ENCODE measurements around the gene LENG1. TPM values are rescaled to one million over a fixed set of nuclear protein-coding genes. Genes with fewer than 3 reads are reported as not detected.

LENG1 gene
- total and polyA plus RNA-seq, 7 donors: 5.8 to 19.6 (median 10.2) TPM

DNA sequence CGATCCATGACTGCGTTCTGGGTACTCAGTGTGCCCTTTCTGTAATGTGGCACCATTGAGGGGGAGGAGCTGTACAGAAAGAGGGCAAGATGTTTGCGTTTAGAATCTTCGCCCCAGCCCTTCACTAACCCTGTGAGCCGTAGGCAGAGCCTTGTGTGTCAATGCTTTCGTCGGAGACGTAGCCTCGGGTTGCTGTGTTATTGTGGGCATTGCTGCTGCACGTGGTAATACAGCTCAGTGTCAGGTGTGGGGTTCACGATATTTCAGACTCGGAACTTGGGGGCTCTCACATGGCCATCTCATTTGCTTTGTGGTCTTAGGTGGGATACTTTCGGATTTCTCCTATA is 47.3 kb upstream of the LENG1 start:
- H3K4me3 ChIP-seq: peak overlapping the region; percentile 18
- intact Hi-C loops (cut with DNase I): no loop called here
- H3K9me3 ChIP-seq: no peaks in the 10 kb centered on the region
- no peak overlapping the region for H3K27ac ChIP-seq
- H3K27me3 ChIP-seq (ENCODE audit: insufficient read depth in 3 of 3, low read length in 2 of 3): no peaks in the 10 kb centered on the region
- H3K36me3 ChIP-seq (ENCODE audit: insufficient read depth in 1 of 2, low read depth in 1 of 2): peaks cover 24 to 70% of the 10 kb centered on the region in 2 donors
- peaks cover 78% of the 10 kb centered on the region for H3K4me1 ChIP-seq
- ATAC-seq (no peak), DNase-seq (no peak)
- TF ChIP-seq CTCF (IDR thresholded peaks at IDR 0.05): no peak
- WGBS, 3 donors: 77 to 86% (median 80%) methylated on average over 13 of the region's 13 CpGs

DNA sequence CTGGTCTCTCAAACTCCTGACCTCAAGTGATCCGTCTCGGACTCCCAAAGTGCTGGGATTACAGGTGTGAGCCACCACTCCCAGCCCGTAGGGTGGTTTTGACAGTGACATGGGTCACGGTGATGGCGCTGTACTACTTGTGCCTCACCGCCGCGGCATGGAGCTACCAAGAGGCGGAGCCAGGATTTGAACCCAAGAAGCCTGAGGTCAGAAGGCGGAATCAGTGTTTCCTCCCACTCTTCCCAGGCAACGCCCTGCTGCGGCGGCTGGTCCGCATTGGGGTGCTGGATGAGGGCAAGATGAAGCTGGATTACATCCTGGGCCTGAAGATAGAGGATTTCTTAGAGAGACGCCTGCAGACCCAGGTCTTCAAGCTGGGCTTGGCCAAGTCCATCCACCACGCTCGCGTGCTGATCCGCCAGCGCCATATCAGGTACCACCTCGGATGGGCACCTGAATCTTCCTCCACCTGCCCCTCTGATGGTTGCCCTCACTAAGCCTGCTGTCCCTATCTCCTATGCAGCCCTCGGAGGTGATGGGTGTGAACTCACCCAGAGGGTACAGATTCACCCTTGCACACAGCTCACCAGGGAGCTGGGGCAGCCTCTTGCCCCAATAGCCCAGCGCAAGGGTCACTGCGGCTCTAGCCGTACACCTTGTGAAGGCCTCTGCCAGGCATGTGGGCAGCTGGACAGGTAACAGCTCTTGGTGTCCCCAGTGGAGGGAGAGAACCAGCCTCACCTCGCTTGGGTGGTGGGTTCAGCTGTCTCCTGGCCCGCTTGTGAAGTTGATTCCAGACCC is 46.7 kb upstream of the LENG1 start:
- DNase-seq (no peak), ATAC-seq (no peak)
- intact Hi-C loops (cut with DNase I): no loop called here
- Histone ChIP-seq H3K9me3 (no peaks in the 10 kb centered on the region), H3K4me1 (peaks cover 81% of the 10 kb centered on the region), H3K36me3 (ENCODE audit: insufficient read depth in 1 of 2, low read depth in 1 of 2) (peaks cover 24 to 75% of the 10 kb centered on the region in 2 donors), H3K27ac (peak overlapping the region; percentile 2), H3K4me3 (peak overlapping the region; percentile 18), H3K27me3 (ENCODE audit: insufficient read depth in 3 of 3, low read length in 2 of 3) (no peaks in the 10 kb centered on the region)
- no peak for TF ChIP-seq CTCF (IDR thresholded peaks at IDR 0.05)
- WGBS, 3 donors: 87 to 93% (median 89%) methylated on average over 27 of the region's 27 CpGs

DNA sequence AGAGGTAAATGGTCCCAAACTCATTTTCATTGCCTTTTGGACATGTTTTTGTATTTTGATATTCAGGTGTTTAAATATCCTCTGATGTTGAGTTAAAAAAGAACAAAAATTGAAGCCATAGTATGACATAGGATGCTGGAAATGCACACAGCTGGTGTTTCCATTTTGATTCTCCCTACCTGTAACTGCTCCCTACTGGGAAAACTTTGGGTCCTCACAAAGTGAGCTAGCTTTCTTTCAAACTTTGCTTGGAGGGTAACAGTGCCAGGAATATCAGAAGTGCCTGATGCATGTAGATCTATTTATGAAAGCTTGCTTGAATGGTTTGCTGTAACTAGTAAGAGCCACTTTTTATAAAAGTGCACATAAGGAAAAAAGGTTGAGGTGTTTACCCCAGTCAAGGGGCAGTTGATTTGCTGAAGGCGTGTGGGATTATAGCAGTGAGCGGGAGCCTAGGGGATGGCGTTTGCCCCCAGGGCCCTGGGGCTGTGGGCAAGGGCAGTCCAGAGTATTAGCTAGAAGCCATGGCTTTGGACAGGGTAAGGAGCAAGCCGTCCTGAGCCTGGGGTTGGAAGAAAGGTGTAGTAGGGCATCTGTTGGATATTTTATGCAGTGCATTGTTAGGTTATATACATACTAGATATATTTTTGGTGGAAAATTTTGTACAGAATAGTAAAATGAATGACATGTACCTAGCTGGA is 45.4 kb upstream of the LENG1 start:
- 72 to 80% (median 74%) methylated on average over 4 of the region's 4 CpGs for WGBS, 3 donors
- H3K27ac ChIP-seq: peak overlapping the region; percentile 2
- intact Hi-C loops (cut with DNase I): no loop called here
- peak overlapping the region; percentile 80 for H3K4me3 ChIP-seq
- H3K4me1 ChIP-seq: peaks cover 80% of the 10 kb centered on the region
- H3K27me3 ChIP-seq (ENCODE audit: insufficient read depth in 3 of 3, low read length in 2 of 3): no peaks in the 10 kb centered on the region
- peaks cover 24 to 76% of the 10 kb centered on the region in 2 donors for H3K36me3 ChIP-seq (ENCODE audit: insufficient read depth in 1 of 2, low read depth in 1 of 2)
- no peak for ATAC-seq
- no peak for TF ChIP-seq CTCF (IDR thresholded peaks at IDR 0.05)
- DNase-seq: no peak
- no peaks in the 10 kb centered on the region for H3K9me3 ChIP-seq

- peak in 1 of 4 donors; percentile 24 for ATAC-seq
- Histone ChIP-seq H3K4me3 (peak overlapping the region; percentile 80), H3K27me3 (ENCODE audit: insufficient read depth in 3 of 3, low read length in 2 of 3) (no peaks in the 10 kb centered on the region), H3K27ac (peak overlapping the region; percentile 86), H3K36me3 (ENCODE audit: insufficient read depth in 1 of 2, low read depth in 1 of 2) (peaks cover 24 to 71% of the 10 kb centered on the region in 2 donors), H3K4me1 (peaks cover 64% of the 10 kb centered on the region), H3K9me3 (no peaks in the 10 kb centered on the region)
- TF ChIP-seq CTCF (IDR thresholded peaks at IDR 0.05): no peak
- no peak for DNase-seq
- intact Hi-C loops (cut with DNase I): no loop called here
- 35 to 40% (median 38%) methylated on average over 9 of the region's 9 CpGs for WGBS, 3 donors
Measured at GRCh38 chr19:54203151-54203611, 43.7 kb upstream of the LENG1 start.

Measured in psoas muscle (tissue), 8 donors.